Activated CD4-positive, alpha-beta T cell treated with anti-CD3 and anti-CD28 coated beads for 36 hours (primary cell): ENCODE data around the gene RUNX2. TPM values are rescaled to one million over a fixed set of nuclear protein-coding genes. Genes with fewer than 3 reads are reported as not detected.
A peak's percentile ranks its signal among the peaks of the same experiment; 100 is the strongest.

Experiments
- ATAC-seq: fragments of 200-7000 bp; cut with Tn5 transposase; one replicate; pipeline ENCODE4 v1.10.0; 2021; ENCODE audit warnings: mild to moderate bottlenecking, moderate library complexity
- CTCF ChIA-PET: fragments of 350-600 bp; sonication (Branson Sonifier 250); formaldehyde crosslinking; loops from one replicate; lab custom pipeline; 2021; ENCODE audit warnings: antibody characterized with exemption; lab: Charles Lee
- POLR2A ChIA-PET: fragments of 350-600 bp; sonication (Branson Sonifier 250); formaldehyde crosslinking; loops from one replicate; lab custom pipeline; 2021; ENCODE audit warnings: antibody characterized with exemption, inconsistent platforms; lab: Charles Lee
- DNase-seq: peaks from one replicate; pipeline ENCODE4 v3.0.0-alpha.2; 2020
- H3K27ac Mint-ChIP-seq: one replicate; pipeline ENCODE4 v1.8.0; 2021; ENCODE audit warnings: mixed read lengths
- H3K27me3 Mint-ChIP-seq: one replicate; pipeline ENCODE4 v1.8.0; 2021; ENCODE audit warnings: mixed read lengths
- H3K36me3 Mint-ChIP-seq: one replicate; pipeline ENCODE4 v1.8.0; 2021; ENCODE audit warnings: low read depth, mixed read lengths
- H3K4me1 Mint-ChIP-seq: one replicate; pipeline ENCODE4 v1.8.0; 2021; ENCODE audit warnings: mixed read lengths
- H3K4me3 Mint-ChIP-seq: one replicate; pipeline ENCODE4 v1.8.0; 2021; ENCODE audit warnings: mild to moderate bottlenecking, moderate library complexity, mixed read lengths
- H3K9me3 Mint-ChIP-seq: one replicate; pipeline ENCODE4 v1.8.0; 2021; ENCODE audit warnings: low read depth, mixed read lengths
- intact Hi-C, 2 experiments: fragments of 100-400 bp; cut with DNase I in 1 of 2; cut with micrococcal nuclease in 1 of 2; formaldehyde crosslinking; loops; one replicate each; pipeline versions ENCODE4 v1.14.2 to v1.15.1; 2022 to 2024; cut with DNase I, micrococcal nuclease
- total RNA-seq, 2 experiments: library from RNA; stranded (reverse); gene quantifications; one replicate each; pipeline ENCODE4 v1.2.3, GENCODE V29; 2021

Gene RUNX2
- total RNA-seq, 2 experiments from 2014 or later, result 14.6 to 18.1 TPM

GRCh38 chr6:45500924-45501816 lies 173.0 kb downstream of the RUNX2 start:
- peaks cover 40% of the 10 kb centered on the region for H3K36me3 Mint-ChIP-seq
- no peaks in the 10 kb centered on the region for H3K27me3 Mint-ChIP-seq
- no peak for ATAC-seq
- no peak overlapping the region for H3K4me3 Mint-ChIP-seq
- H3K27ac Mint-ChIP-seq, result no peak overlapping the region
- POLR2A ChIA-PET, result no interaction called here
- intact Hi-C loops, result no loop called here
- DNase-seq, result no peak
- H3K9me3 Mint-ChIP-seq, result peaks cover 2% of the 10 kb centered on the region
- H3K4me1 Mint-ChIP-seq, result peaks cover 26% of the 10 kb centered on the region
- CTCF ChIA-PET, result interaction anchor here (1.5 kb wide), 1 partner anchor 82 kb away, joined by 5 read pairs; no protein-coding TSS in a partner anchor

- DNase-seq (no peak), ATAC-seq (no peak)
- POLR2A ChIA-PET, result no interaction called here
- H3K27ac Mint-ChIP-seq, result no peak overlapping the region
- H3K4me3 Mint-ChIP-seq, result no peak overlapping the region
- H3K9me3 Mint-ChIP-seq, result no peaks in the 10 kb centered on the region
- peaks cover 21% of the 10 kb centered on the region for H3K4me1 Mint-ChIP-seq
- H3K27me3 Mint-ChIP-seq, result no peaks in the 10 kb centered on the region
- CTCF ChIA-PET, result no interaction called here
- peaks cover 29% of the 10 kb centered on the region for H3K36me3 Mint-ChIP-seq
- intact Hi-C loops, result no loop called here
Observed at GRCh38 chr6:45502456-45502855, 174.3 kb downstream of the RUNX2 start.

GRCh38 chr6:45504947-45505346 lies 176.8 kb downstream of the RUNX2 start:
- H3K27ac Mint-ChIP-seq, result peak overlapping the region; percentile 15
- no peaks in the 10 kb centered on the region for H3K27me3 Mint-ChIP-seq
- H3K9me3 Mint-ChIP-seq, result no peaks in the 10 kb centered on the region
- intact Hi-C loops, result no loop called here
- no peak for DNase-seq
- peaks cover 15% of the 10 kb centered on the region for H3K4me1 Mint-ChIP-seq
- no peak for ATAC-seq
- ChIA-PET POLR2A (no interaction called here), CTCF (interaction anchor here (0.7 kb wide), 1 partner anchor 184 kb away, joined by 3 read pairs; no protein-coding TSS in a partner anchor)
- no peak overlapping the region for H3K4me3 Mint-ChIP-seq
- peaks cover 26% of the 10 kb centered on the region for H3K36me3 Mint-ChIP-seq

GRCh38 chr6:45505470-45505869 lies 177.3 kb downstream of the RUNX2 start:
- Mint-ChIP-seq H3K36me3 (peaks cover 25% of the 10 kb centered on the region), H3K27ac (no peak overlapping the region), H3K9me3 (no peaks in the 10 kb centered on the region), H3K4me3 (no peak overlapping the region), H3K4me1 (peaks cover 15% of the 10 kb centered on the region), H3K27me3 (no peaks in the 10 kb centered on the region)
- DNase-seq (no peak), ATAC-seq (no peak)
- ChIA-PET CTCF (interaction anchor here (0.7 kb wide), 1 partner anchor 184 kb away, joined by 3 read pairs; no protein-coding TSS in a partner anchor), POLR2A (interaction anchor here (0.6 kb wide), 1 partner anchor 69 kb away, joined by 3 read pairs; no protein-coding TSS in a partner anchor)
- intact Hi-C loops, result no loop called here

GRCh38 chr6:45507186-45507585 lies 179.1 kb downstream of the RUNX2 start:
- intact Hi-C loops, result no loop called here
- H3K27ac Mint-ChIP-seq, result no peak overlapping the region
- POLR2A ChIA-PET, result no interaction called here
- no peak for ATAC-seq
- H3K27me3 Mint-ChIP-seq, result no peaks in the 10 kb centered on the region
- no peak overlapping the region for H3K4me3 Mint-ChIP-seq
- peaks cover 15% of the 10 kb centered on the region for H3K4me1 Mint-ChIP-seq
- CTCF ChIA-PET, result no interaction called here
- DNase-seq, result no peak
- H3K9me3 Mint-ChIP-seq, result no peaks in the 10 kb centered on the region
- H3K36me3 Mint-ChIP-seq, result peaks cover 19% of the 10 kb centered on the region

GRCh38 chr6:45509426-45509825 lies 181.3 kb downstream of the RUNX2 start:
- H3K27ac Mint-ChIP-seq, result no peak overlapping the region
- no peak overlapping the region for H3K4me3 Mint-ChIP-seq
- peaks cover 19% of the 10 kb centered on the region for H3K36me3 Mint-ChIP-seq

GRCh38 chr6:45512717-45513116 lies 184.6 kb downstream of the RUNX2 start:
- DNase-seq (no peak), ATAC-seq (no peak)
- H3K9me3 Mint-ChIP-seq, result no peaks in the 10 kb centered on the region
- POLR2A ChIA-PET, result no interaction called here
- no peaks in the 10 kb centered on the region for H3K27me3 Mint-ChIP-seq
- intact Hi-C loops, result no loop called here
- no peaks in the 10 kb centered on the region for H3K4me1 Mint-ChIP-seq
- H3K27ac Mint-ChIP-seq, result no peak overlapping the region
- peaks cover 23% of the 10 kb centered on the region for H3K36me3 Mint-ChIP-seq
- no peak overlapping the region for H3K4me3 Mint-ChIP-seq
- CTCF ChIA-PET, result no interaction called here

More at GRCh38 chr6:45509426-45509825, 181.3 kb downstream of the RUNX2 start:
- peaks cover 13% of the 10 kb centered on the region for H3K4me1 Mint-ChIP-seq
- no peaks in the 10 kb centered on the region for H3K9me3 Mint-ChIP-seq
- intact Hi-C loops, result no loop called here
- ATAC-seq (no peak), DNase-seq (no peak)
- ChIA-PET POLR2A (no interaction called here), CTCF (no interaction called here)
- H3K27me3 Mint-ChIP-seq, result no peaks in the 10 kb centered on the region

GRCh38 chr6:45513213-45513618 lies 185.1 kb downstream of the RUNX2 start:
- DNase-seq, result no peak
- Mint-ChIP-seq H3K27ac (no peak overlapping the region), H3K36me3 (peaks cover 23% of the 10 kb centered on the region), H3K9me3 (no peaks in the 10 kb centered on the region), H3K4me1 (no peaks in the 10 kb centered on the region), H3K4me3 (no peak overlapping the region), H3K27me3 (no peaks in the 10 kb centered on the region)
- ChIA-PET CTCF (no interaction called here), POLR2A (no interaction called here)
- intact Hi-C loops, result no loop called here
- ATAC-seq, result no peak

GRCh38 chr6:45513843-45514242 lies 185.7 kb downstream of the RUNX2 start:
- H3K27me3 Mint-ChIP-seq, result no peaks in the 10 kb centered on the region
- H3K36me3 Mint-ChIP-seq, result peaks cover 23% of the 10 kb centered on the region
- intact Hi-C loops, result no loop called here
- ChIA-PET CTCF (no interaction called here), POLR2A (no interaction called here)
- no peak for DNase-seq
- H3K4me3 Mint-ChIP-seq, result no peak overlapping the region
- H3K9me3 Mint-ChIP-seq, result no peaks in the 10 kb centered on the region
- H3K4me1 Mint-ChIP-seq, result no peaks in the 10 kb centered on the region
- ATAC-seq, result no peak
- no peak overlapping the region for H3K27ac Mint-ChIP-seq

GRCh38 chr6:45514454-45515230 lies 186.5 kb downstream of the RUNX2 start:
- no peak overlapping the region for H3K4me3 Mint-ChIP-seq
- no peak for DNase-seq
- ChIA-PET CTCF (no interaction called here), POLR2A (no interaction called here)
- H3K36me3 Mint-ChIP-seq, result peaks cover 21% of the 10 kb centered on the region
- H3K4me1 Mint-ChIP-seq, result no peaks in the 10 kb centered on the region
- no peaks in the 10 kb centered on the region for H3K27me3 Mint-ChIP-seq
- no peak for ATAC-seq
- H3K27ac Mint-ChIP-seq, result no peak overlapping the region
- no peaks in the 10 kb centered on the region for H3K9me3 Mint-ChIP-seq
- intact Hi-C loops, result no loop called here

GRCh38 chr6:45518013-45518720 lies 190.0 kb downstream of the RUNX2 start:
- Mint-ChIP-seq H3K27ac (no peak overlapping the region), H3K27me3 (no peaks in the 10 kb centered on the region), H3K4me1 (peaks cover 5% of the 10 kb centered on the region), H3K4me3 (no peak overlapping the region), H3K36me3 (peaks cover 18% of the 10 kb centered on the region), H3K9me3 (no peaks in the 10 kb centered on the region)
- DNase-seq (no peak), ATAC-seq (no peak)
- intact Hi-C loops, result no loop called here
- CTCF ChIA-PET, result interaction anchor here (0.7 kb wide), 1 partner anchor 201 kb away, joined by 3 read pairs; no protein-coding TSS in a partner anchor
- POLR2A ChIA-PET, result no interaction called here
